ENCODE results near the gene GLIS1. TPM values are rescaled to one million over a fixed set of nuclear protein-coding genes. Genes with fewer than 3 reads are reported as not detected.

The GLIS1 gene
- total RNA-seq, 1 donor from 2014 or later: 0.07 TPM

- no peak for TF ChIP-seq CTCF (IDR thresholded peaks at IDR 0.05; ENCODE audit: insufficient read depth, low read depth, low read length)
- no peak for TF ChIP-seq EZH2 (IDR thresholded peaks at IDR 0.05; ENCODE audit: insufficient read depth, low read length)
- H3K4me3 Mint-ChIP-seq (ENCODE audit: unreplicated experiment): no peak overlapping the region
- H3K9me3 Mint-ChIP-seq (ENCODE audit: unreplicated experiment): peaks cover 2% of the 10 kb centered on the region
- no peak overlapping the region for H3K27ac ChIP-seq (ENCODE audit: low read depth, low read length)
- H3K4me1 Mint-ChIP-seq (ENCODE audit: low read depth, unreplicated experiment): no peaks in the 10 kb centered on the region
- H3K27me3 ChIP-seq (ENCODE audit: insufficient read depth, low read length): no peaks in the 10 kb centered on the region
- no peak overlapping the region for H3K4me3 ChIP-seq (ENCODE audit: insufficient read depth, low read depth, low read length)
- no peaks in the 10 kb centered on the region for H3K36me3 Mint-ChIP-seq (ENCODE audit: low read depth, unreplicated experiment)
- DNase-seq (ENCODE audit: low read depth) (no peak), FAIRE-seq (no peak)
- no peak overlapping the region for H3K4me2 ChIP-seq (ENCODE audit: low read length)
- peaks cover 30% of the 10 kb centered on the region for H3K27me3 Mint-ChIP-seq (ENCODE audit: low read depth, unreplicated experiment)
- no peak overlapping the region for H3K27ac Mint-ChIP-seq (ENCODE audit: unreplicated experiment)
- no peak overlapping the region for H2AFZ ChIP-seq (ENCODE audit: low read depth, low read length)
- H4K20me1 ChIP-seq (ENCODE audit: insufficient read depth, low read length): peaks cover 75% of the 10 kb centered on the region
- H3K9ac ChIP-seq (ENCODE audit: low read length): no peak overlapping the region
- peaks cover 4% of the 10 kb centered on the region for H3K4me1 ChIP-seq (ENCODE audit: insufficient read depth, low read length)
- H3K36me3 ChIP-seq (ENCODE audit: insufficient read depth, low read length): no peaks in the 10 kb centered on the region
- no peaks in the 10 kb centered on the region for H3K9me3 ChIP-seq (ENCODE audit: insufficient read depth, low read depth, low read length)
- H3K79me2 ChIP-seq (ENCODE audit: insufficient read depth, low read length): peaks cover 55% of the 10 kb centered on the region
Observed at GRCh38 chr1:53606651-53607051, 132.3 kb downstream of the GLIS1 start.

GRCh38 chr1:53606197-53606596 lies 132.8 kb downstream of the GLIS1 start:
- H3K4me1 Mint-ChIP-seq (ENCODE audit: low read depth, unreplicated experiment): no peaks in the 10 kb centered on the region
- peaks cover 35% of the 10 kb centered on the region for H3K27me3 Mint-ChIP-seq (ENCODE audit: low read depth, unreplicated experiment)
- H3K27me3 ChIP-seq (ENCODE audit: insufficient read depth, low read length): no peaks in the 10 kb centered on the region
- no peaks in the 10 kb centered on the region for H3K9me3 ChIP-seq (ENCODE audit: insufficient read depth, low read depth, low read length)
- no peak overlapping the region for H2AFZ ChIP-seq (ENCODE audit: low read depth, low read length)
- FAIRE-seq (no peak), DNase-seq (ENCODE audit: low read depth) (no peak)
- no peak overlapping the region for H3K27ac Mint-ChIP-seq (ENCODE audit: unreplicated experiment)
- H3K9ac ChIP-seq (ENCODE audit: low read length): no peak overlapping the region
- H4K20me1 ChIP-seq (ENCODE audit: insufficient read depth, low read length): peaks cover 80% of the 10 kb centered on the region
- no peak overlapping the region for H3K4me3 ChIP-seq (ENCODE audit: insufficient read depth, low read depth, low read length)
- TF ChIP-seq CTCF (IDR thresholded peaks at IDR 0.05; ENCODE audit: insufficient read depth, low read depth, low read length): no peak
- no peak for TF ChIP-seq EZH2 (IDR thresholded peaks at IDR 0.05; ENCODE audit: insufficient read depth, low read length)
- no peak overlapping the region for H3K27ac ChIP-seq (ENCODE audit: low read depth, low read length)
- no peaks in the 10 kb centered on the region for H3K36me3 Mint-ChIP-seq (ENCODE audit: low read depth, unreplicated experiment)
- no peaks in the 10 kb centered on the region for H3K36me3 ChIP-seq (ENCODE audit: insufficient read depth, low read length)
- no peak overlapping the region for H3K4me2 ChIP-seq (ENCODE audit: low read length)
- H3K4me1 ChIP-seq (ENCODE audit: insufficient read depth, low read length): peaks cover 4% of the 10 kb centered on the region
- peaks cover 58% of the 10 kb centered on the region for H3K79me2 ChIP-seq (ENCODE audit: insufficient read depth, low read length)
- no peak overlapping the region for H3K4me3 Mint-ChIP-seq (ENCODE audit: unreplicated experiment)
- no peaks in the 10 kb centered on the region for H3K9me3 Mint-ChIP-seq (ENCODE audit: unreplicated experiment)

GRCh38 chr1:53605181-53605580 lies 133.8 kb downstream of the GLIS1 start:
- FAIRE-seq: no peak
- H3K9ac ChIP-seq (ENCODE audit: low read length): no peak overlapping the region
- H3K4me1 ChIP-seq (ENCODE audit: insufficient read depth, low read length): peaks cover 4% of the 10 kb centered on the region
- H3K27ac Mint-ChIP-seq (ENCODE audit: unreplicated experiment): no peak overlapping the region
- TF ChIP-seq EZH2 (IDR thresholded peaks at IDR 0.05; ENCODE audit: insufficient read depth, low read length) (no peak), CTCF (IDR thresholded peaks at IDR 0.05; ENCODE audit: insufficient read depth, low read depth, low read length) (no peak)
- no peak overlapping the region for H3K27ac ChIP-seq (ENCODE audit: low read depth, low read length)
- no peak overlapping the region for H3K4me3 Mint-ChIP-seq (ENCODE audit: unreplicated experiment)
- peaks cover 90% of the 10 kb centered on the region for H4K20me1 ChIP-seq (ENCODE audit: insufficient read depth, low read length)
- H3K79me2 ChIP-seq (ENCODE audit: insufficient read depth, low read length): peaks cover 61% of the 10 kb centered on the region
- no peak overlapping the region for H3K4me2 ChIP-seq (ENCODE audit: low read length)
- no peak for DNase-seq (ENCODE audit: low read depth)
- H3K9me3 Mint-ChIP-seq (ENCODE audit: unreplicated experiment): peaks cover 2% of the 10 kb centered on the region
- H3K36me3 ChIP-seq (ENCODE audit: insufficient read depth, low read length): no peaks in the 10 kb centered on the region
- H2AFZ ChIP-seq (ENCODE audit: low read depth, low read length): no peak overlapping the region
- no peaks in the 10 kb centered on the region for H3K9me3 ChIP-seq (ENCODE audit: insufficient read depth, low read depth, low read length)
- peaks cover 45% of the 10 kb centered on the region for H3K27me3 Mint-ChIP-seq (ENCODE audit: low read depth, unreplicated experiment)
- no peaks in the 10 kb centered on the region for H3K27me3 ChIP-seq (ENCODE audit: insufficient read depth, low read length)
- H3K36me3 Mint-ChIP-seq (ENCODE audit: low read depth, unreplicated experiment): no peaks in the 10 kb centered on the region
- H3K4me1 Mint-ChIP-seq (ENCODE audit: low read depth, unreplicated experiment): no peaks in the 10 kb centered on the region
- H3K4me3 ChIP-seq (ENCODE audit: insufficient read depth, low read depth, low read length): no peak overlapping the region
